Inferior parietal cortex (tissue), 1 donor: Measurements from ENCODE around the gene PHOX2A.
"Not testable (repeated sequence)": the region's sequence is repeated elsewhere in the genome, so short reads cannot be mapped to it uniquely, and the experiment has no call there.

Experiments used
- DNase-seq: peaks from one replicate; pipeline ENCODE4 v3.0.0-alpha.2; 2016; ENCODE audit errors: extremely low spot score

PHOX2A gene

DNA sequence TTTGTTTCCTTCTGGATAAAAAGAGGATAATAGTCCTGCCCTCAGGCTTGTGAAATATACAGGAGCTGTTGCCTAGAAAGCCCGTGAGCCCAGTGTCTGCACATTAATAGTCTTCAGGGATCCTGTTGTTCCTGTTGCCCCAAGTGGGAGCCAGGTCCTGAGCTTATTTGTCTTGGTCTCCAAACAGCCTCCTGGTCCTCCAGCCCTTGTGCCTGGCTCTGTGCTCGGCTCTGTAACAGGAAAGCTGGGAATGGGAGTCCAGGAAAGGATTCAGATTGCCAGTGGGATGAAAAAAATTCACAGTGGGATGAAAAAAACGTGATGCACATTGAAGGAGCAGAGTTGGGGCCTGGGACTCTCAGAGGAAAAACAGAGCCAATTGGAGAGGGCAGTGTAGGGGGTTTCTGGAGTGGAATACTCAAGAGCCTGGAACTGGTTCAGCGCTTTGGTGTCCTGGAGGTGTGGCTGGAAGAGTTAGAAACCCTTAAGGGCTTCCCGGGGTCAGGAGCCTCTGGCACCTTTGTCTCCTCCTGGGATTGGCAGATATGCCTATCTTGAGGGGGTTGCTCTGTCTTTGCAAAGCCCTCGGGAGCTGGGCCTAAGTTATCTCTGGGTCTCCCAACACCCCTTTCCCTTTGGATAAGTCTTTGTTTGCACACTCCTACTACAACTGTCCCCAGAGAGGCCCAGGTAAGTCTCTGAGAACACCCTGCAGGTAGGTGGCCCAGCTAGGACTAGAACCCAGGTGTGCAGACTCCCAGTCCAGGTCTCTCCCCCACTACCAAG is 21.7 kb downstream of the PHOX2A start:
- no peak for DNase-seq

GRCh38 chr11:72221386-72222075 is 22.4 kb downstream of the PHOX2A start:
- no peak for DNase-seq

DNA sequence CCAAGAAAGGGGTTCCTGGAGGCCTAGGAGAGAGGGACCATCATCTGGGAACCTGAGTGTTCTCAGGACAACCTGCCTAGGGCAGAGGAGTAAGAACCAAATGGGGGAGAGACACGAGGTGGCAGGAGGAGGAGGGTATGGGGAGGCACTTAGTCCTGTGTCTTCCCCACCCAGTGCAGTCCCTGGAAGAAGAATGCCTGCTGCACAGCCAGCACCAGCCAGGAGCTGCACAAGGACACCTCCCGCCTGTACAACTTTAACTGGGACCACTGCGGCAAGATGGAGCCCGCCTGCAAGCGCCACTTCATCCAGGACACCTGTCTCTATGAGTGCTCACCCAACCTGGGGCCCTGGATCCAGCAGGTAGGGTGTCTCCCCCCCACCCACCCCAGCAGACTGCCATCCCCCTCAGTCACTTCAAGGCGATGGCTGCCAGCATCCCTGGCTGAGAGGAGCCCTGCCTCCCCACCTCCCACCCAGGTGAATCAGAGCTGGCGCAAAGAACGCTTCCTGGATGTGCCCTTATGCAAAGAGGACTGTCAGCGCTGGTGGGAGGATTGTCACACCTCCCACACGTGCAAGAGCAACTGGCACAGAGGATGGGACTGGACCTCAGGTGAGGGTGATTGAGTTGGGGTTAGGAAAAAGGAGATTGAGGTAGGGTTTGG is 23.1 kb downstream of the PHOX2A start:
- no peak for DNase-seq

DNA sequence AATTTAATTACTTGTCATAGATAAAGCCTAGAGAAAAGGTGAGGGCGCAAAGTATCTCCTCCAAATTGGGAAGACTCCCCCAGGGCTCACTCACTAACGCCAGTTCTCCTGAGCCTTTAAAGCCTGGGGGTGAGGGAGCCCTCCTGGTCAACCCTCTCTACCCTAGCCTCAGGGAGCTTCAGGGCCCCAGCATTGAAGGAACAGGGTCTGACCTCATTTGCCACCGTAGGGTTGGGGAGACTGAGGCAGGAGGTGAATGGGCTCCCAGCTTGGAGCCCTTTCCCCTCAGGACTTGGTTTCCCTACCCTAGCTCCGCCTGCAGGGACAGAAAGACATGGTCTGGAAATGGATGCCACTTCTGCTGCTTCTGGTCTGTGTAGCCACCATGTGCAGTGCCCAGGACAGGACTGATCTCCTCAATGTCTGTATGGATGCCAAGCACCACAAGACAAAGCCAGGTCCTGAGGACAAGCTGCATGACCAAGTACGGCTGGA is 25.7 kb downstream of the PHOX2A start:
- no peak for DNase-seq

DNA sequence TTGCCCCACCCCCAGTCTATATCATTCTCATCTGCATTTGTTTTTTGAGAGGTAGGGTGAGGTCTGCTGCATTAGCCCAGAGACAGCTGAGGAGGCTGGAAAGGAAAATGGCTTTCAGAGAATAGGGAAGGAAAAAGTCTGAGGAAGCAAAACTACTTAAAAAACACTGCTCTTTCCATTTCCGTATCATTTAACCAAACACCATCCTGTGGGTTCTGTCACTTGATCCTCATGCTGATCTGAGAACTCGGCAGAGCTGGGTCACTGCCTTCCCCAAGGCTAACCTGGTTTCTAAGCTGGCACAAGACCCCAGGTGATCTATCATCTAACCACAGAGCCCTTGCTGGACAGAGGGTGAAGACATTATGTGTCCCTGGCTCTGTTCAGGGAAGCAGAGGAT is 26.1 kb downstream of the PHOX2A start:
- DNase-seq: no peak

DNA sequence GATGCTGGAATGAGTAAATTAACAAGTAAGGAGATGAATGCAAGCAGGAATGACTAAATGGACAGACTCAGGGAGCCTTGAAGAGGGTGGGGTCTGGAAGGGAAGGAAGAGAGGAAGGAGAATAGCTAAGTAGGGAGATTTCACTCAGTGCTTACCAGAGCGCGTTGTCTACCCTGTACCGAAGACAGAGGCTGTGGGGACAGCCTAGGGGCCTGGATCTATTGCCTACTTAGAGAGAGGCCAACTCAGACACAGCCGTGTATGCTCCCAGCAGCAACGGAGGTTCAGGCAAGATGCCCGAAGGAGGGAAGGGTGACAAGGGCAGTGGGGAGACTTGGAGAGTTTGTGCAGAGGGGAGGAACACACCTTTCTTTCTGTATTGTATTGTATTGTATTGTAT is 27.3 kb downstream of the PHOX2A start, which contains the start of gene FOLR2:
TSS of gene FOLR2 (plus strand) at position 157 of the 400 bp plus-strand sequence. CDS start 1,791 bp downstream, outside the sequence.
- DNase-seq: no peak

- no peak for DNase-seq
Observed at GRCh38 chr11:72209101-72209500, 34.9 kb downstream of the PHOX2A start.

DNA sequence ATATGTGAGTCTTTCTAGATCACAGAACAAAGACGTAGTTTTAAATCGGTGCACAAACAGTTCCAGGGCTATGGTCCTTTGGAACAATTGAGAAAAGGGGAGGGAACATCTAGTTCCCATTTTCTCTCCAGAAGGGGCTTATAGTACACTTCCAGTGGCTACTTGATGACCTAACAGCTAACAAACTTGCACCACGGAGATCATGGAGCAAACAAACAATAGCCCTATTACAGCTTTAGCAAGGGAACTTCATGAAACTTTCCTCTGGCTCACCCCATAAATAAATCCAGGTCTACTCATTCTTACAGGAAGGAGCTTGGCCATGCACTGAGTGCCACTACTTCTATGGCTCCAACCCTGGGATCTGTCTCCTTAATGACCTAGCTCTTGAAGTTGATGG is 35.7 kb downstream of the PHOX2A start:
- DNase-seq: no peak

DNA sequence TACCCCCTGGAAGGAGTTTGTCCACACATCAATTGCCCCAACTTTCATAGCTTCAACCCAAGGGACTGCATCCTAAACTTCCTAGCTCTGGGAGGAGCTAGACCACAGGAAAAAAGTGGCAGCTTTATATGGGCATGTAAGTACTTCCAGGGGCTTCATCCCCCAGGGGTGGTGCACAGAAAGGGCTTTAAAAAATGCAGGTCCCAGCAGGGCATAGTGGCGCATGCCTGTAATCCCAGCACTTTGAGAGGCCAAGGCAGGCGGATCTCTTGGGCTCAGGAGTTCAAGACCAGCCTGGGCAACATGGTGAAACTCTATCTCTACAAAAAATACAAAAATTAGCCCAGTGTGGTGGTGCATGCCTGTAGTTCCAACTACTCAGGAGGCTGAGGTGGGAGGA is 37.2 kb downstream of the PHOX2A start:
- not testable (repeated sequence) for DNase-seq

GRCh38 chr11:72204886-72205285 is 39.1 kb downstream of the PHOX2A start:
- DNase-seq: no peak

GRCh38 chr11:72203163-72203562 is 40.8 kb downstream of the PHOX2A start:
- DNase-seq: no peak

- no peak for DNase-seq
Observed at GRCh38 chr11:72202571-72202970, 41.4 kb downstream of the PHOX2A start.

GRCh38 chr11:72201445-72201844 is 42.5 kb downstream of the PHOX2A start:
- DNase-seq: not testable (repeated sequence)

DNA sequence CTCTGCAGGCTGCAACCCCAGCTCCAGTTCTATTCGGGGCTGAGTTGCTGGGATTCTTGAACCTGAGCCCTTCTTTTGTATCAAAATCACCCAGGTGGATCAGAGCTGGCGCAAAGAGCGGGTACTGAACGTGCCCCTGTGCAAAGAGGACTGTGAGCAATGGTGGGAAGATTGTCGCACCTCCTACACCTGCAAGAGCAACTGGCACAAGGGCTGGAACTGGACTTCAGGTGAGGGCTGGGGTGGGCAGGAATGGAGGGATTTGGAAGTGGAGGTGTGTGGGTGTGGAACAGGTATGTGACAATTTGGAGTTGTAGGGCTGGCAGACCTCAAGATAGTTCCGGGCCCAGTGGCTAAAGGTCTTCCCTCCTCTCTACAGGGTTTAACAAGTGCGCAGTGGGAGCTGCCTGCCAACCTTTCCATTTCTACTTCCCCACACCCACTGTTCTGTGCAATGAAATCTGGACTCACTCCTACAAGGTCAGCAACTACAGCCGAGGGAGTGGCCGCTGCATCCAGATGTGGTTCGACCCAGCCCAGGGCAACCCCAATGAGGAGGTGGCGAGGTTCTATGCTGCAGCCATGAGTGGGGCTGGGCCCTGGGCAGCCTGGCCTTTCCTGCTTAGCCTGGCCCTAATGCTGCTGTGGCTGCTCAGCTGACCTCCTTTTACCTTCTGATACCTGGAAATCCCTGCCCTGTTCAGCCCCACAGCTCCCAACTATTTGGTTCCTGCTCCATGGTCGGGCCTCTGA is 48.3 kb downstream of the PHOX2A start:
- DNase-seq: no peak

- no peak for DNase-seq
Observed at GRCh38 chr11:72191961-72192381, 52.0 kb downstream of the PHOX2A start, which contains the start of gene FOLR1. Gene FOLR1 (plus strand): TSS chr11:72192140. CDS start chr11:72192174, 34 bp downstream.

- no peak for DNase-seq
Observed at GRCh38 chr11:72190631-72191071, 53.3 kb downstream of the PHOX2A start.

GRCh38 chr11:72189455-72190250 is 54.3 kb downstream of the PHOX2A start:
- no peak for DNase-seq
